Adipose tissue (tissue), 3 donors: ENCODE measurements around the gene KIF2A. TPM values are rescaled to one million over a fixed set of nuclear protein-coding genes. Genes with fewer than 3 reads are reported as not detected.

Experiments
- H3K27ac ChIP-seq: one replicate; pipeline ENCODE4 v1.5.1; 2013; ENCODE audit warnings: low read depth, low read length
- WGBS, 3 donors: extraction: QIAGEN DNeasy Blood & Tissue Kit; methylation state at CpG; one replicate each; pipeline ENCODE4 v1.1.7; 2013; 5-methylcytosine and 5-hydroxymethylcytosine counted together
- polyA plus RNA-seq, 3 donors: library from polyadenylated mRNA; stranded (reverse); fragments of 200-250 nt; gene quantifications; one replicate each; pipeline ENCODE4 v1.2.3, GENCODE V29; 2013
- donor health status: healthy with polysubstance abuse.
- donor health status: Bipolar disorder and iron deficiency.
- donor health status: healthy.

KIF2A gene
- polyA plus RNA-seq, 3 donors: 8.2 to 13.0 (median 9.2) TPM

DNA sequence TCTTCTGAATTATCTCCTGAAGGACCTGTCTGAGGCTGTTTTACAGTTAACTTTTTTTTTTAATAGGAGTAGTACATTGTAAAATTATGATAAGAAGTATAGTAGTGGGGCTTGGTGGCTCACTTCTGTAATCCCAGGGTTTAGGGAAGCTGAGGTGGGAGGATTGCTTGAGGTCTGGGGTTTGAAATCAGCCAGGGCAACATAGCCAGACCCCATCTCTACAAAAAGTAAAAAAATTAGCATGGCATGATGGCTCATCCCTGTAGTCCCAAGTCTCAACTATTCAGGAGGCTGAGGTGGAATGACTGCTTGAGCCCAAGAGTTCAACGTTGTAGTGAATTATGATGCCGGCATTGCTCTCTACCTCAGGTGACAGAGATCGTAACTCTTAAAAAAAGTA lies 113.6 kb downstream of the KIF2A start:
- WGBS, 3 donors: 97 to 99% (median 98%) methylated on average over 3 of the region's 3 CpGs
- H3K27ac ChIP-seq: no peak overlapping the region

DNA sequence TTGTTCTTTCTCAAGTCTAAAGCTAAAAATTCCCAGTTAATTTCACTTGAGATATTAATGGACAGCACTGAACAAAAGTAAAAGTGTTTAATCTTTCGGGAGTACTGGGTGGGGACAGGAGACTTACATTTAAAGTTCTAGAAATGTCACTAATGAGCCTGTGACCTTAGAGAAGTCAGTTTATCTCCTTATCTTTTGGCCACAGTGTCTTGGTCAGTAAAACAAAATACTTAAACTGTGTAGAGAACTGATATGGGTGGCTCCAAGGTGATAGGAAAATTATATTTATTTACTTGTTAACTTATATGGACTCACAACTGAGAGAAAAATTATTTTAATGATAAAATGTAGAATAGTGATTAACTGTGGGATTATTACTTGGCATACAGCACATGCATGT lies 115.4 kb downstream of the KIF2A start:
- 70 to 84% (median 81%) methylated on average over 1 of the region's 1 CpG for WGBS, 3 donors
- H3K27ac ChIP-seq: no peak overlapping the region

DNA sequence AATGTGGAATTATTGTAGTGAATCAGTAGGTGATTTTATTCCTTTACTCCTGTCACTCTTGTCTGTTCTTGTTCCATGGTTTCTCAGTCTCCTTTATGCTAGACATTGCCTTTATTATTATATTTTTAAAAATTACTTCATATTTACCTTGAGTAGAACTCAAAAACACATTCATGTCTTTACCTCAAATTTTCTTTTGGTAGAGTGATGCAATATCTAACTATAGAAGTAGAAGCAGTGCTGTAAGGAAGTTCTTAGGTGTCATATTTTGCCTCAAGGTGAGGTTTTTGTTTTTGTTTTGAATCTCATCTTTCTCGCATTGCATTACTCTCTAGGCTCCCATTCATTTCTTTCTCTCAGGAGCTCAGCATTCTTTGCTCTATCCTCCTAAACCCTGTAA lies 118.8 kb downstream of the KIF2A start:
- no peak overlapping the region for H3K27ac ChIP-seq
- 96 to 100% (median 100%) methylated on average over 1 of the region's 1 CpG for WGBS, 3 donors

DNA sequence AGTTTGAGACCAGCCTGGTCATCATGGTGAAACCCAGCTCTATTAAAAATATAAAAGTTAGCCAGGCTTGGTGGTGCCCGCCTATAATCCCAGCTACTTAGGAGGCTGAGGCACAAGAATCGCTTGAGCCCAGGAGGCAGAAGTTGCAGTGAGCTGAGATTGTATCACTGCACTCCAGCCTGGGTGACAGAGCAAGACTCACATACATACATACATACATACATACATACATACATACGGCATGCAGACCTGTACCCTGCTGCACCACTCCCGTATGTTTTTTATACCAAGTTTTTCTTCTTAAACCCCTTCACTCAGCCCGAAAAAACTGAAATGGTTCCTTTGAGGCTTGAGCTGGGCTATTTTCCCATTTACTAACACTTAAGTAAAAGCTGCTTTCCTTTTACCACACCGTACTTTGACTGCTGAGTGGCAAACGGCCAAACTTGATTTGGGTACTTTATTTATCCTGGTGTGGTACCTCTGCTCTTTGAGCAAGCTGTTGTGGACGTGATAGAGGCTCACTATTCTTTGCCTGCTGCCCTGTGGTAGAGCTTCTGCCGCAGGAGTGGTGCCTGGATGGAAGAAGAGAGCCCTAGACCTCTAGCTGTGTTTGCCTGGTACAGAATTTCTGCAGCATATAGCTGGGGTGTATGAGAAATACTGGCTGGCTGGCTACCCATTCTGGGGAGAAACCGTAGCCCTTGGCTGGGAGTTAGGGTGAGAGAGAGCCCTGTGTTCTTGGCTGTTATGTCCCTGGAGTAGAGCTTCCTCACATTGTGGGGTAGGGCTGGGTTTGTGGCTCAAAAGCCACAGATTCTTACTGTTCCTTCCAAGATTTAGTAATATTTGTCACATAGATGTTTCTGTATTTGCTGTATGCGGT lies 126.0 kb downstream of the KIF2A start:
- no peak overlapping the region for H3K27ac ChIP-seq
- 51 to 65% (median 52%) methylated on average over 11 of the region's 11 CpGs for WGBS, 3 donors

DNA sequence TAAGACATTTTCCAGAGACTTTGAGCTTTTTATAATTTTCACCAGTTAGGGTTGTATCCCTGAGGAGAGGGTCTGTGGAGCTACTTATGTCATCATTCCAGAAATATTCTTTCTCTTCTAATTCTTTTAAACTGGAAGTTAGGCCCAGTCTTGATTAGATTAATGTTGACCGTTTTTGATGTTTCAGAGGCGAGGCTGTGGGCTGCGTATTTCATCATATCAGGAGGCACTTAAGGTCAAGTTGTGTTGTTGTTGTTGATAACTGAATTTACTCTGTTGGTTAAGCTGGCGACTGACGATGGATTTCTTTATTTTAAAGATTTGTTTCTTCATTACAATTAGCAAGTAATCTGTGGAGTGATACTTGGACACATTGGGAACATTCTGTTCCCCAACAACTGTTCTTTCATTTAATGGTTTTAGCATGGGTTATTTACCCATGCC lies 126.6 kb downstream of the KIF2A start:
- H3K27ac ChIP-seq: no peak overlapping the region
- 20 to 34% (median 30%) methylated on average over 5 of the region's 5 CpGs for WGBS, 3 donors

Other genes with a start within 250 kb of the KIF2A start
- 10 to 100 TPM; 17.0 to 27.2 (median 18.9) TPM for gene DIMT1, start 97.7 kb downstream of the KIF2A start, polyA plus RNA-seq
- 10 to 100 TPM in 2 of 3 donors, 1 to 10 TPM in 1; 5.5 to 21.6 (median 12.9) TPM for gene IPO11, start 106.6 kb downstream of the KIF2A start, polyA plus RNA-seq